Measurements from ENCODE around the gene CDC25B.
"Not testable (repeated sequence)": the region's sequence is repeated elsewhere in the genome, so short reads cannot be mapped to it uniquely, and the experiment has no call there.

Gene CDC25B

DNA sequence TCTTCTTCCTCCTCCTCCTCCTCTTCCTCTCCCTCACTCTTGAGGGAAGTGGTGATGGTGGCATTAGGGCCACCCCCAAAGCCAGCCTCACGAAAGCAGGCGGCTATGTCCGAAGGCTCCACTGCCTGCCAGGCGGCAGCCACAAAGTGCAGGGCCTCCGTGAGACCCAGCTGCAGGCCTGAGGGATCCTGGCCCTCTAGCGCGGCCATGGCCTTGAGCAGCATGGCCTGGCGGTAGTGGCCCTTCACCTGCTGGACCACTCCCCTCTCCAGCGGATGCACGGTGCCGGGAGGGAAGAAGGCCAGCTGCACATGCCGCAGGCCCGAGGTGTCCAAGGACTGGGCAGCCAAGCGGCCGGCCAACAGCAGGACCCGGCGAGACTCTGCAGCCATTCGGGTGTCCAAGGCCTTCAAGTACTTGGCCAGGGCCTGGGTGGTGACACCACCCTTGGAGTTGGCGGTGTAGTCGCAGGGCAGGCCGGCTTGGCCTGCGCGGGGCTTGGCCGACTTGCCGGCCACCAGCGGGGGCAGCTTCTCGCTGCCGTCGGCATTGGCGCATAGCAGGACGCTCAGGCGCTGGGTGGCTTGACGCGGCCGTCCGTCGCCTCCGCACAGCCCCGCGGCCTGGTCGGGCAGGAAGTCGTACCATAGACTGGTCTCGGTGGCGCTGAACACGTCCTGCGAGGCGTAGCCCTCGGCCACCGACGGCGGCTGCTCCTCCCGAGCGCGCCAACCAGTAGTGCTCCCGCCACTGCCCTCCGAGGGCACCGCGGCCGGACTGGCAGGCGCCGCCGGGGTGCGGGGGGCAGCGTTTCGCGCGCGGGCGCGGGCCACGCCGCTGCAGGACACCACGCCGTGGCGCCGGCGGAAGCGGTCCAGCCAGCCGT, 10.6 kb upstream of the CDC25B start:
- DNase-seq (ENCODE audit: low spot score) = peak; percentile 52

DNA sequence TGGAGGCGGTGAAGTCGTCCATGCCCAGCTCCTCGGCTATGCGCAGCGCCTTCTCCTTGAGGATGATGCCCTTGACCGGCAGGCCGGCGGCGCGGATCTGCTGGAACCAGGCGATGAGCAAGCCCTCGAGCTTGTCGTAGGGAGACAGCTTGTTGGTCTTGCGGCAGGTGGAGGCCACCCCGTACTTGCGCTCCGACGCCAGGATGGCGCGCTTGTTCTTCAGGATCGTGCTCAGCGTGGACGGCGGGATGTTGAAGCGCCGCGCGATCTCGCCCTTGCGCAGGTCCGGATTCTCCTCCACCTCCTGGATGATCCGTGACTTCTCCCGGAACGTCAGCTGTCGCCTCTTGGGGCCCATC, 10.0 kb upstream of the CDC25B start:
- DNase-seq (ENCODE audit: low spot score) = peak; percentile 41

DNA sequence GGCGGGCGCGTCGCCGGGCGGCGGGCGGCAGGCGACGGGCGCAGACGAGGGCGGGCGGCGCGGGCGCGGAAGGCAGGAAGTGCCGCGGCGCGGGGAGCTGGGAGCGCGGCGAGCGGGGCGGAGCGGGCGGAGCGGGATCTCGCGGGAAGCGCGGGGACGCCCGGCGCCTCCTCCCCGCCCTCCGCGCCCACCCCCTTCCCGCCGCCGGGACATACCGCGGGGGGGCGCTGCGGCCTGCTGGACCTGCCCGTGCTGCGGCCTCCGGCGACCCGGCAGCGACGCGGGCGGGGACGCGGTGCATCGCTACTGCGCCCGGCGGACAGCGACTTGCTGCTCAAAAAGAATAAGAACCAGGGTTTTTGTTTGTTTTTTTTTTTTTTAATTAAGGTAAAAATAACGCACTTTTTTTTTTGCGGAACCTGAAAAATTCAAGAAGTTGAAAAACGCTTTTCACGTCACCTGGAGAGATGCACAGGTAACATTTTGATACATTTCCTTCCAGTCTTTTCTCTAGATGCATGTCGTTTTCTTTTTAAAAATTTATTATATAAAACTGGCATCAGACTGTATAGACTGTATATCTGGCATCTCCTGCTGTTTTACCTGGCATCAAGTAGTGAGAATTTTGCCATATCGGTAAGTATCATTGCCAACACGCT, 9.3 kb upstream of the CDC25B start, which contains the start of gene CENPB:
Gene CENPB, minus strand, starts transcription at position 76 of the 659 bp plus-strand sequence. CDS start 257 bp downstream, outside the sequence.
- peak; percentile 81 for DNase-seq (ENCODE audit: low spot score)

DNA sequence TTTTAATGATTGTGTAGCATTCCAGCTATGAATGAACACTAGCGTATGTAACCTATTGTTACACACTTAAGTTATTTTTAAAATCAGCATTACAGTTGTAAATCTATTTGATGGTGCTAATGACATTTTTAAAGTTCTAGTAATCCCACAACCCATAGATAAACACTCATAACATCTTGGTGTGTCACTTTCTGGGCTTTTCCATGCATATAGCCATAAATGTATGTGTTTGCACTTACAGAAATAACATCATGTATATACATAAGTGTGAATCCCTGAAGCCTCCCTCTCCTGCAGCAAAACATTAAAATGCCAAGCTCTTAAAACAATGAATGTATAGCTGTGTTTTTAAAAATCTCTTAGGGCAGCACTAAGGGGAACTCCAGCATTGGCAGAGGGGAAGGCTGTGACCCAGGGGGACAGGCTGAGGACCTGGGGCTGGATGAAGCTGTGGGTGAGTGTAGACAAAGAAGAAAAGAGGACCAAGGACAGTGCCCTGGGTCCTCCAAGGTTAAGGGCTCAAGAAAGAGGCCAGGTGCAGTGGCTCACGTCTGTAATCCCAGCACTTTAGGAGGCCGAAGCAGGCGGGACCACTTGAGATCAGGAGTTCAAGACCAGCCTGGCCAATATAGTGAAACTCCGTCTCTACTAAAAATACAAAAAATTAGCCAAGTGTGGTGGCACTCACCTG, 8.6 kb upstream of the CDC25B start:
- no peak for DNase-seq (ENCODE audit: low spot score)

DNA sequence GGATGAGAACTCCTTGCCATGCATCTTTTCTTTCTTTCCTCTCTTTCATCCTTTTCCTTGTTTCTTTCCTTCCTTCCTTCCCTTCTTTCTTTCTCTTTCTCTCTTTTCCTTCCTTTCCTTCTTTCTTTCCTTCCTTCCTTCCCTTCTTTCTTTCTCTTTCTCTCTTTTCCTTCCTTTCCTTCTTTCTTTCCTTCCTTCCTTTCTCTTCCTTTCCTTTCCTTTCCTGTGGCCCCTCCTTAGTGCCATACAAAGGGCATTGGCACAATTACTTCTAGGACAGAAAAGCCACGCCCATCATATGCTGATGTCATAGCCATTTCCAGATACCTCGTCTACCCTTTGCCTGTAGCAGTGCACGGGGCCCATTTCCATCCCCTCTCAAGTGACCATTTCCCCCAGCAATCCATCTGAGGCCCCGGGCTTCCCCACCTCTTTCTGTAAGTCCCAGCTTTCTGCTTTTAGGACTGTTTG, 7.4 kb upstream of the CDC25B start:
- no peak for DNase-seq (ENCODE audit: low spot score)

DNA sequence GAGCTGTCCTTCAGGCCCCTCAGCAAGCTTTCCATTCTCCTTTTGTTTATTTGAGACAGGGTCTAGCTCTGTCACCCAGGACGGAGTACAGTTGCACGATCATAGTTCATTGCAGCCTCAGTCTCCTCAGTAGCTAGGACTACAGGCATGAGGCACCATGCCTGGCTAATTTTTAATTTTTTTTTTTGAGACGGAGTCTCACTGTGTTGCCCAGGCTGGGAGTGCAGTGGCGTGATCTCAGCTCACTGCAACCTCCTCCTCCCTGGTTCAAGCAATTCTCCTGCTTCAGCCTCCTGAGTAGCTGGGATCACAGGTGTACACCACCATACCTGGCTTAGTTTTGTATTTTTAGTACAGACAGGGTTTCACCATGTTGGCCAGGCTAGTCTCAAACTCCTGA, 6.9 kb upstream of the CDC25B start:
- DNase-seq (ENCODE audit: low spot score) = not testable (repeated sequence)

DNA sequence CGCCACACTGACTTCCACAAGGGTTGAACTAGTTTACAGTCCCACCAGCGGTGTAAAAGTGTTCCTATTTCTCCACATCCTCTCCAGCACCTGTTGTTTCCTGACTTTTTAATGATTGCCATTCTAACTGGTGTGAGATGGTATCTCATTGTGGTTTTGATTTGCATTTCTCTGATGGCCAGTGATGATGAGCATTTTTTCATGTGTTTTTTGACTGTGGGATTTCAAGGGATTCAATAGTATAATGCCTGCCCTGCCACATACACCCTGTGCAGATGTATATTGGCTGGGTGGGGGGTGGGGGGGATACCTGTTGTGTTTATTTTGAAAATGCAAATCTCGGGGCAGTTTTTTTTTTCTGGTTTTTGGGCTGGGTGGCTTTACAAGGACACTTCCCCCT, 1.9 kb upstream of the CDC25B start:
- DNase-seq (ENCODE audit: low spot score) = not testable (repeated sequence)

DNA sequence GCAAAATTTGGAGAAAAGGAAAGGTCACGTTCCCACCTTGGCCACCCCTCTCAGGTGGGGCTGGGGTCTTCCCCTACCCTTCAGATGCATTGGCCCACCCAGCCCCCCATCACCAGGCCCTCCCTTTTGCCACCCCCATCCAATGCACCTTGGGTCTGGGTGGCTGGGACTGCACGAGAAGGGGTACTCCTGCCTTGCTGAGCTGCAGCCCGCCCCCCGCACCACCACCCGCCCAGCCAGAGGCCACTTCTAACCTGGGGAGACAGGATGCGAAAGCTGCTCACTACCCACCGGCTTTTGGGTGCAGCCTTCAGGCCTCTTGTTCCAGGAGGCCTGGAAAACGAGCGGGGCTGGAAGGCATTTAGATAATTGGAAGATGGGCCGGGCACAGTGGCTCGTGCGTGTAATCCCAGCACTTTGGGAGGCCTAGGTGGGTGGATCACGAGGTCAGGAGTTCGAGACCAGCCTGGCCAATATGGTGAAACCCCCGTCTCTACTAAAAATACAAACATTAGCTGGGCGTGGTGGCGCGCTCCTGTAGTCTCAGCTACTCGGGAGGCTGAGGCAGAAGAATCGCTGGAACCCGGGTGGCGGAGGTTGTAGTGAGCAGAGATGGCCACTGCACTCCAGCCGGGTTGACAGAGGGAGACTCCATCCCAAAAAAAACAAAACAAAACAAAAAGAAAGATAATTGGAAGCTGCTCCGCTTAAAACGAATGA, 1.2 kb upstream of the CDC25B start:
- DNase-seq (ENCODE audit: low spot score) = no peak

DNA sequence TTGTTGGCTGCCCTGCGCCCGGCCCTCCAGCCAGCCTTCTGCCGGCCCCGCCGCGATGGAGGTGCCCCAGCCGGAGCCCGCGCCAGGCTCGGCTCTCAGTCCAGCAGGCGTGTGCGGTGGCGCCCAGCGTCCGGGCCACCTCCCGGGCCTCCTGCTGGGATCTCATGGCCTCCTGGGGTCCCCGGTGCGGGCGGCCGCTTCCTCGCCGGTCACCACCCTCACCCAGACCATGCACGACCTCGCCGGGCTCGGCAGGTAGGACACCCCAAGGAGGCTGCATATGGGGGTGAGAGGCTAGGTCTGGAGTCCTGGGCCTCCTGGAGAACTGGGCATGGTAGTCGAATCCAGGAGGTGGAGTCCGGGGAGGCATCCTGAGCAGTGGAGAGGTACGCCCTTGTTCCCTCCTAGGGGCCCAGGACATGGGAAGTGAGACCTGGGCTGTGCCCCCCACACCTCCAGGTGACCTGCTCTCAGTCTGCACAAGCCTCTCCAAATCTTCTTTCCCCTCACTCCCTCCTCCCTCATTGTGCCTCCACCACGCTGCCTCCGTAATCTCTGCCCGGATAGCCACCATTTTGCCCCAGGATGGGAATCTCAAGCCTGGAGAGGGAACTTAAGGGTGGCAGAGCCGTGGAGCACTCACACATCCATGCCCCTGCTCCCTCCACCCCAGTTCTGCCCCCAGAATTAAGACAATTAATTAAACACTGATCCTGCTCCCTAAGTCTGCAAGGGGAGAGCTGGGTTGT, 541 bp downstream of the CDC25B start:
- no peak for DNase-seq (ENCODE audit: low spot score)

DNA sequence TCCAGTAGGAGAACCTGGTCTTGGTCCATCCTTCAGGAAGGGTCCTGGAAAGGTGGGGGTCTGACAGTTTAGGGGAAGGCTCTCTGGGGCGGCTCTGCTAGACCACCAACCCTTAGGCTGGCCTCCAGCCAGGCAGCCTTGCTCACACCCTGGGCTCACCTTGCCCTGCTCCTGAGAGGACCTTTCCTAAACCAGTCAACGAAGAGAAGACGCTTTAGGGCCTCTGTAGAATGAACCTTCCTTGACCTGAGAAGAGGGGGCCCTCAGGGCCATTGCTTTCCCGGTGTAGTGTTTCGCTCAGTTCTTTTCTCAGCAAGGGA, 1.1 kb downstream of the CDC25B start:
- DNase-seq (ENCODE audit: low spot score) = no peak

DNA sequence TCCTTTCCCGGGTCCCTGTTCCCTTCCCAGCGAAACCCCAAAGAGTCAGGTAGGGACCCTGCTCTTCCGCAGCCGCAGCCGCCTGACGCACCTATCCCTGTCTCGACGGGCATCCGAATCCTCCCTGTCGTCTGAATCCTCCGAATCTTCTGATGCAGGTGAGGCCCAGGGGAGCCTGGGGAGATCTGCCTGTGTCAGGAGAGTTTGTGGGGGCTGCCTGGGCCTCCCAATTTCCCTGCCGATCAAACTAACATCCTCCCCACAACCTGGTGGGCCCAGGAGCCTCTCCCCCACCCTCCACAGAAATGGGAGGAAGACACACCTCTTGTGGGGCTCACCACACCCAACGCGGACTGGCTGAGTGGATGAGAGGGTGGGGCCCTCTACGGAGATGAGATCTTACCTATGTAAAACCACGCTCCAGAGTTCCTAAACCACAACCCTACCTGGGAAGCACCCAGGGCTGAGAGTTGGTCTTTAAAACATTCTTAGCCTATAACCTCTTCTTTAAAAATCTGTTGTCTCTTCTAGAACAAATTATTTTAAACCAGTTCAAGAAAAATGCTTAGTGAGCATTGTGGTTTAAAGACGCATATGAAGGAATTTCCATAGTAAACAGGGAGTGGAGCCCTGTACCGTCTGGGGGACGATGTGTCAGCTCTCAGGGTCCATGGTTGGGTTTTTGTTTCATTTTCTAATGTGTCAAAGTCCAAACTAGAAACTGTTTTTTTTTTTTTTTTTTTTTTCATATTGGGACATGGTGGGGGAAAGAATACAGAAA, 1.7 kb downstream of the CDC25B start:
- DNase-seq (ENCODE audit: low spot score) = no peak

DNA sequence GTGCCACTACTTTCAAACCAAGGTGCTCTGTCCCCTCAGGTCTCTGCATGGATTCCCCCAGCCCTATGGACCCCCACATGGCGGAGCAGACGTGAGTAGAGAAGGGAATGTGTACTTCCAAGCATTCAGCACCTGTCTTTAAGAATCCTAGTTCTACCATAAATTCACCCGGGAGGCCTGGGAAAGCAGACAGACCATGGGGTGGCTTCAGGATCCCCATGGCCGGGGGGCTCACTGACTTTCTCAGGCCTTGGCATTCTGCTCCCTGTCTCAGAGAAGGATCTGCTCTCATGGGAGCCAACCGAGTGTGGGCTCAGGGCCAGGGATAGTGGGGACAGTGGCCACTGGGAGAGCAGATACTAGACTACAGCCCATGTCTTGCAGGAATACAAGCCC, 2.3 kb downstream of the CDC25B start:
- no peak for DNase-seq (ENCODE audit: low spot score)

DNA sequence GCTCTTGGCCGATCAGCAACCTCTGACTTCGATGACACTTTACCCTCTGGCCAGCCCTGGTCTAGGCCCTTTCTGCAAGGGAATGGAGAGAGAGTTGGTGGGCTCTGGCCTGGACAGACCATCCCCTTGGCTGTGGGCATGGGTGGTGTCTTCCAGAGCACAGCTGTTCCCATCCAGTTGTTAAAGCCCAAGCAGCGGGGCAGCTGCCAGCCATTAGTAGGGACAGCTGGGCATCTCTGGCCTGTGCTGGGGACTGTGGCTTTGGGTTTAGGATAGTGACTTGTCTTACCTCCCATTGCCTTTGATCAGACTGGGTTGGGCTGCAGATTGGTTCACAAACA, 2.8 kb downstream of the CDC25B start:
- no peak for DNase-seq (ENCODE audit: low spot score)

DNA sequence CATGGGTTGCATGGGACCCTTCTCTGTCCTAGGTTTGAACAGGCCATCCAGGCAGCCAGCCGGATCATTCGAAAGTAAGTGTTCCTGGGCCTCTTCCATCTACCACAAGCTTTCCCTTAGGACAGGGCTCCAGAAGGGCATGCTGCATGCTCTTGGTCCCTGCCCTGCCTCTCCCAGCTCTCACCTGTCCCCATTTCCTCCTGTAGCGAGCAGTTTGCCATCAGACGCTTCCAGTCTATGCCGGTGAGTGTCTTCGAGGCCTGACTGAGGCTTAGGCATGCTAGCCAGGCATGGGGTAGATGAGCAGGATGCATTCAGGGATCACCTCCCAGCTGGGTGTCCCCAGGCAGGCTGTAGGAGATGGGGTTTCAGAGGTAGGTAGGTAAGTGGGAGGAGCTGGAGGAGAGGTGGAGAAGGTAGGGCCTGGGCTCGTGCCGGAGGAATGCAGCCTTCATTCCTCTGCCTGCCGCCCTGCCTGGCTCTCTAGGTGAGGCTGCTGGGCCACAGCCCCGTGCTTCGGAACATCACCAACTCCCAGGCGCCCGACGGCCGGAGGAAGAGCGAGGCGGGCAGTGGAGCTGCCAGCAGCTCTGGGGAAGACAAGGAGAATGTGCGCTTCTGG, 4.3 kb downstream of the CDC25B start:
- DNase-seq (ENCODE audit: low spot score) = no peak

DNA sequence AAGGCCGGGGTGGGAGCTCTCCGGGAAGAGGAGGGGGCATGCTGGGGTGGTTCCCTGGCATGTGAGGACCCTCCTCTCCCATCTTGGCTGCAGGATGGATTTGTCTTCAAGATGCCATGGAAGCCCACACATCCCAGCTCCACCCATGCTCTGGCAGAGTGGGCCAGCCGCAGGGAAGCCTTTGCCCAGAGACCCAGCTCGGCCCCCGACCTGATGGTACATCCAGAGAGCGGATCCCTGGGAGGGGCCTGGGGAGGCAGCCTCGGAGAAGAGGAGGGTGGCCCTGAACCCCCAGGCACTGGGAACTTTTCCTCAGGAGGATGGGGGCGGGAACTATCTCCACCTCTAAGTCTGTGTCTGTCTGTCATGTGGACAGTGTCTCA, 4.8 kb downstream of the CDC25B start:
- DNase-seq (ENCODE audit: low spot score) = no peak

DNA sequence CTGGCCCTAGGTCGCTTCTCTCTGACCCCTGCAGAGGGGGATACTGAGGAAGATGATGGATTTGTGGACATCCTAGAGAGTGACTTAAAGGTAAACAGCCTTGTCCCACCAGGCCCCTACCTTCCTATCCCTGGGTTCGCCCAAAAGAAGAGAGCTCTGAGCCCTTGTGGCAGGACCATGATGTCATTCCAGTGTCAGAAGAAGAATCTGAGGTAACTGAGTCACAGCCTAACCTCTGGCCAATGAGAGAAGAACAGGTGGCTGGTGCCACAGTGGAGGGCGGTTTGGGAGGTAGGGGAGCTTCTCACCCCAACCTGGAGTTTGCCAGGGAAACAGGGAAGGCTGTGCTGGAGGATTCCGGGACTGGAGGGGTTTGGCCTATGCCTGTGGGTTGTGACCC, 5.2 kb downstream of the CDC25B start:
- no peak for DNase-seq (ENCODE audit: low spot score)

DNA sequence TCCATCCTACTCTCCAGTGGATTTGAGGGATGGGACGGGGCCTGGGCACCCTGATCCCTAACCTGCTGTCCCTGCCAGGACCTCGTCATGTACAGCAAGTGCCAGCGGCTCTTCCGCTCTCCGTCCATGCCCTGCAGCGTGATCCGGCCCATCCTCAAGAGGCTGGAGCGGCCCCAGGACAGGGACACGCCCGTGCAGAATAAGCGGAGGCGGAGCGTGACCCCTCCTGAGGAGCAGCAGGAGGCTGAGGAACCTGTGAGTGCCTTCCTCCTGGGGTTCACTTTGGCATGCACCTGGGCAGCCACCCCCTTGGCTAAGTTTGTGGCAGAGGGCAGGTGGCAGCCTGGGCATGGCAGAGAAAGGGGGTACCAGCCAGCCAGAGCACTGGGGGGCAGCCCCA, 5.7 kb downstream of the CDC25B start:
- DNase-seq (ENCODE audit: low spot score) = no peak

DNA sequence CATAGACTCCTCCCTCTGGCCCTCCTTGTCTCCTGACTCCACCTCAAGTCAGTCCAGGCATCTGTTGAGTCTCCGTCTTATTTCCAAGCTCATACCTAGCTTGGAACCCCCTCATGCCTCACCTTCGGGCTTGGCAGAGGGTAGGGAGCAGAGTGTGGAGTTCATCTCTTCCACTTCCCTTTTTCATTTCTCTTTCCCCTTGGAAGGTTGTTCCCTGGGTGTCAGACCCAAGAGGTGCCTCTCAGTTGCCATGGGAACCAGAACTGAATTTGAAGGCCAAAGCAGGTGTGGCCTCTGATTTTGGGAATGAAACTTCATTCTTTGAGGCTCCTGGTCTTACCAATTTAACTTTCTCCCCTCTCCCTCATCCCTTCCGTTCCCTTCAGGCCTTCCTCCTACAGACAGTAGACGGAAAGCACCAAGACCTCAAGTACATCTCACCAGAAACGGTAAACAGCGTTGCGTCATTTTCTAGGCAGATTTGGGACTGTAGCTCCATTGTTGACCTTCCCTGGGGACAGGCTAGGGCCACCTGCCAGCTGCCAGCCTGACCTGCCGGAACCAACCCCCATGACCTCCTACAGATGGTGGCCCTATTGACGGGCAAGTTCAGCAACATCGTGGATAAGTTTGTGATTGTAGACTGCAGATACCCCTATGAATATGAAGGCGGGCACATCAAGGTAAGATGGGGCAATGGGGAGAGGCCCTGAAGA, 6.6 kb downstream of the CDC25B start:
- no peak for DNase-seq (ENCODE audit: low spot score)

DNA sequence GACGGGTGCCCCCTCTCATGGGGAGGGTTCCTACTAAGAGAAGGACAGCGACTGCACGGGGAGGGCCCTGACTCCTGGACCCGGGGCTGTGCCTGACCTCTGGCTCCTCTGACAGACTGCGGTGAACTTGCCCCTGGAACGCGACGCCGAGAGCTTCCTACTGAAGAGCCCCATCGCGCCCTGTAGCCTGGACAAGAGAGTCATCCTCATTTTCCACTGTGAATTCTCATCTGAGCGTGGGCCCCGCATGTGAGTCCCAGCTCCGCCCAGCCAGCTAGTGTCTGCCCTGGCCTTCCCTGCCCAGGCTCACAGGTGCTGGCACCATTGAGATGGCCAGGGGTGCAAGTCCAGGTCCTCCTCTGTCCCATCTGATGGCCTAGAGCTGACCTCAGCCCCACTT, 7.2 kb downstream of the CDC25B start:
- no peak for DNase-seq (ENCODE audit: low spot score)

DNA sequence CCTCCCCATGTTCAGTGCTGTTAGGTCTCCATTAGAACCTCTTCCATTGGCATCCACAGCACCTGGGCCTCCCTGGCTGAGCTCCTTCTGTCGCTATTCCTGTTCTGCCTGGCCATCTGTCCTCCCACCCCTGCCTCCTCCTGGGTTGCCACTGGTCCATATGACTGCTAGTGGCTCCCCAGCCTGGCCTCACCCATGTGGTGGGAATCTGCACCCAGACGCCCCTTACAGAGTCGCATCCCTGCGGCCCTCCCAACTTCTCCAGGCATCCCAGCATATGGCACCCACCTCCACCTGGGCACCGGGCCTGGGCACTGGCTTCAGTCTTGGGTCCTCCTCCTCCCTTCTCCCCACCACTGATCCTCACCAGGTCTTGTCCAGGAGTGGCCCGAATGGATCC, 7.7 kb downstream of the CDC25B start:
- DNase-seq (ENCODE audit: low spot score) = no peak
